MCF 10A (cell line): ENCODE measurements around the gene UMPS. TPM values are rescaled to one million over a fixed set of nuclear protein-coding genes. Genes with fewer than 3 reads are reported as not detected.

ENCODE experiments used
- BruUV-seq: library from RNA; stranded (reverse); fragments of 400-500 nt; replicated peaks from 2 replicates; lab custom pipeline; 2021; lab: Mats Ljungman, UMichigan
- CTCF ChIA-PET: fragments of 300-600 bp; sonication (Branson Sonifier 250); formaldehyde crosslinking; extraction: SDS; loops from one replicate; lab custom pipeline; 2021; ENCODE audit warnings: antibody characterized with exemption, inconsistent platforms; lab: Yijun Ruan, JAX
- POLR2A ChIA-PET: fragments of 300-600, 350-650 bp; sonication (Branson Sonifier 250); formaldehyde crosslinking; extraction: SDS; loops from one replicate; lab custom pipeline; 2020; ENCODE audit warnings: antibody characterized with exemption, inconsistent platforms; lab: Yijun Ruan, JAX
- DNase-seq: peaks from one replicate; pipeline ENCODE4 v3.0.0-alpha.2; 2018; ENCODE audit not compliant: unreplicated experiment
- H3K27ac Mint-ChIP-seq: one replicate; pipeline ENCODE4 v1.8.0; 2022; ENCODE audit warnings: mild to moderate bottlenecking, low read depth, mixed read lengths; ENCODE audit not compliant: unreplicated experiment
- H3K27me3 Mint-ChIP-seq: one replicate; pipeline ENCODE4 v1.8.0; 2022; ENCODE audit warnings: mixed read lengths; ENCODE audit not compliant: insufficient read depth, unreplicated experiment
- H3K36me3 Mint-ChIP-seq: one replicate; pipeline ENCODE4 v1.8.0; 2022; ENCODE audit warnings: mild to moderate bottlenecking, moderate library complexity, mixed read lengths; ENCODE audit not compliant: insufficient read depth, unreplicated experiment
- H3K4me1 Mint-ChIP-seq: one replicate; pipeline ENCODE4 v1.8.0; 2022; ENCODE audit warnings: mixed read lengths; ENCODE audit not compliant: insufficient read depth, unreplicated experiment
- H3K4me3 Mint-ChIP-seq: one replicate; pipeline ENCODE4 v1.8.0; 2022; ENCODE audit warnings: mild to moderate bottlenecking, moderate library complexity, mixed read lengths; ENCODE audit not compliant: unreplicated experiment
- H3K9me3 Mint-ChIP-seq: one replicate; pipeline ENCODE4 v1.8.0; 2022; ENCODE audit warnings: mixed read lengths; ENCODE audit not compliant: unreplicated experiment
- intact Hi-C: fragments of 100-400 bp; cut with micrococcal nuclease; formaldehyde crosslinking; loops from 2 replicates; pipeline ENCODE4 v1.14.1; 2022
- total RNA-seq: library from RNA; stranded (reverse); gene quantifications from 2 replicates; pipeline ENCODE4 v1.2.3, GENCODE V29; 2022
- TF ChIP-seq, protein P1 (sequence below): fragments of 200-600 bp; IDR thresholded peaks from one replicate; pipeline ENCODE4 v1.8.0; 2022; ENCODE audit warnings: antibody characterized with exemption, mild to moderate bottlenecking; ENCODE audit not compliant: unreplicated experiment

The UMPS gene
- total RNA-seq, 1 experiment from 2014 or later, result 49.3 TPM

- H3K27me3 Mint-ChIP-seq, result no peaks in the 10 kb centered on the region
- H3K36me3 Mint-ChIP-seq, result peaks cover 31% of the 10 kb centered on the region
- TF ChIP-seq, protein P1, sequence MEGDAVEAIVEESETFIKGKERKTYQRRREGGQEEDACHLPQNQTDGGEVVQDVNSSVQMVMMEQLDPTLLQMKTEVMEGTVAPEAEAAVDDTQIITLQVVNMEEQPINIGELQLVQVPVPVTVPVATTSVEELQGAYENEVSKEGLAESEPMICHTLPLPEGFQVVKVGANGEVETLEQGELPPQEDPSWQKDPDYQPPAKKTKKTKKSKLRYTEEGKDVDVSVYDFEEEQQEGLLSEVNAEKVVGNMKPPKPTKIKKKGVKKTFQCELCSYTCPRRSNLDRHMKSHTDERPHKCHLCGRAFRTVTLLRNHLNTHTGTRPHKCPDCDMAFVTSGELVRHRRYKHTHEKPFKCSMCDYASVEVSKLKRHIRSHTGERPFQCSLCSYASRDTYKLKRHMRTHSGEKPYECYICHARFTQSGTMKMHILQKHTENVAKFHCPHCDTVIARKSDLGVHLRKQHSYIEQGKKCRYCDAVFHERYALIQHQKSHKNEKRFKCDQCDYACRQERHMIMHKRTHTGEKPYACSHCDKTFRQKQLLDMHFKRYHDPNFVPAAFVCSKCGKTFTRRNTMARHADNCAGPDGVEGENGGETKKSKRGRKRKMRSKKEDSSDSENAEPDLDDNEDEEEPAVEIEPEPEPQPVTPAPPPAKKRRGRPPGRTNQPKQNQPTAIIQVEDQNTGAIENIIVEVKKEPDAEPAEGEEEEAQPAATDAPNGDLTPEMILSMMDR, result no peak
- H3K27ac Mint-ChIP-seq, result no peak overlapping the region
- no peaks in the 10 kb centered on the region for H3K9me3 Mint-ChIP-seq
- intact Hi-C loops, result loop anchor here (1.0 kb wide), 1 partner anchor 132 kb away; no protein-coding TSS in a partner anchor
- ChIA-PET CTCF (interaction anchor here (4.2 to 15.0 kb wide), 3 partner anchors 9 to 135 kb away, joined by 44 to 263 read pairs (median 45); no protein-coding TSS in a partner anchor), POLR2A (no interaction called here)
- peaks cover 5% of the 10 kb centered on the region for H3K4me1 Mint-ChIP-seq
- no peak overlapping the region for H3K4me3 Mint-ChIP-seq
- DNase-seq, result no peak
- no TSS peak for BruUV-seq
These were observed 39.2 kb downstream of the UMPS start for GRCh38 chr3:124769462-124769861.

- BruUV-seq, result no TSS peak
- no peak for DNase-seq
- Mint-ChIP-seq H3K4me1 (peaks cover 13% of the 10 kb centered on the region), H3K36me3 (peaks cover 33% of the 10 kb centered on the region), H3K4me3 (no peak overlapping the region), H3K27me3 (no peaks in the 10 kb centered on the region), H3K27ac (no peak overlapping the region), H3K9me3 (no peaks in the 10 kb centered on the region)
- ChIA-PET POLR2A (interaction anchor here (0.7 to 1.1 kb wide), 2 partner anchors 10 to 135 kb away, joined by 3 to 8 read pairs; no protein-coding TSS in a partner anchor), CTCF (interaction anchor here (0.6 to 15.0 kb wide), 7 partner anchors 10 to 332 kb away, joined by 3 to 263 read pairs (median 4); no protein-coding TSS in a partner anchor)
- intact Hi-C loops, result no loop called here
- TF ChIP-seq, protein P1, result no peak
These were observed 40.3 kb downstream of the UMPS start for GRCh38 chr3:124770336-124771082.

- BruUV-seq, result no TSS peak
- no peaks in the 10 kb centered on the region for H3K9me3 Mint-ChIP-seq
- DNase-seq, result no peak
- H3K36me3 Mint-ChIP-seq, result peaks cover 27% of the 10 kb centered on the region
- H3K4me3 Mint-ChIP-seq, result no peak overlapping the region
- ChIA-PET CTCF (interaction anchor here (0.7 to 15.0 kb wide), 5 partner anchors 9 to 133 kb away, joined by 3 to 263 read pairs (median 44); no protein-coding TSS in a partner anchor), POLR2A (interaction anchor here (1.1 kb wide), 1 partner anchor 10 kb away, joined by 8 read pairs; no protein-coding TSS in a partner anchor)
- TF ChIP-seq, protein P1, result no peak
- H3K27me3 Mint-ChIP-seq, result no peaks in the 10 kb centered on the region
- no peak overlapping the region for H3K27ac Mint-ChIP-seq
- peaks cover 13% of the 10 kb centered on the region for H3K4me1 Mint-ChIP-seq
- intact Hi-C loops, result no loop called here
These were observed 40.8 kb downstream of the UMPS start for GRCh38 chr3:124771083-124771445.

GRCh38 chr3:124772081-124772831 lies 42.0 kb downstream of the UMPS start:
- CTCF ChIA-PET, result interaction anchor here (0.7 to 15.0 kb wide), 5 partner anchors 12 to 648 kb away, joined by 3 to 263 read pairs (median 44); no protein-coding TSS in a partner anchor
- no TSS peak for BruUV-seq
- no peak for DNase-seq
- H3K27ac Mint-ChIP-seq, result no peak overlapping the region
- no peak overlapping the region for H3K4me3 Mint-ChIP-seq
- no peaks in the 10 kb centered on the region for H3K27me3 Mint-ChIP-seq
- intact Hi-C loops, result no loop called here
- peaks cover 13% of the 10 kb centered on the region for H3K4me1 Mint-ChIP-seq
- POLR2A ChIA-PET, result no interaction called here
- H3K36me3 Mint-ChIP-seq, result peaks cover 23% of the 10 kb centered on the region
- H3K9me3 Mint-ChIP-seq, result no peaks in the 10 kb centered on the region
- TF ChIP-seq, protein P1, result no peak
